Measurements from ENCODE around the gene CPNE6.

The CPNE6 gene

GRCh38 chr14:24068711-24069410, 2.5 kb upstream of the CPNE6 start:
- FAIRE-seq (no peak), DNase-seq (ENCODE audit: low spot score) (no peak)

- no peak for FAIRE-seq
- DNase-seq (ENCODE audit: low spot score) = no peak
Measured at GRCh38 chr14:24069411-24069735, 2.0 kb upstream of the CPNE6 start.

- DNase-seq (ENCODE audit: low spot score) (no peak), FAIRE-seq (no peak)
Measured at GRCh38 chr14:24070285-24071143, 848 bp upstream of the CPNE6 start.

- no peak for DNase-seq (ENCODE audit: low spot score)
- FAIRE-seq = no peak
Measured at GRCh38 chr14:24071836-24072430, 571 bp downstream of the CPNE6 start.

DNA sequence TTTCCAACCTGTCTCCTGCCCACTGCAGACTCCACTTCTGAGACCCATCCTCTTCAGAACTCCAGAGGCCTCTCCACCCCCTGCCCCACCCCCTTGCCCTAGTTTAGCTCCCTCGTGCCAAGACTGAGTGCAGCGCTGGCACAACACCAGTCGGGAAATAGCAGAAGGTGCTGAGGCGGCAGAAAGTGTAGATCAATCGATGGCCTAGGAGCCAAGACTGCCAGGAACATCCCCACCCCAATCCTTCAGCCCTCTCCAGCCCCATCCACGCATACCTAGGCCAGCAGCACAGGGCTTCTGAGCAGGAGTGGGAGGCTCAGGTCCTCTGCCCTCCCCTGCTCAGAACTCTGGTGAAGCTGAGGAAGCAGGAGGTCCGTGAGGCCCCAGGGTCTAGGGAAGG, 1.1 kb downstream of the CPNE6 start:
- no peak for DNase-seq (ENCODE audit: low spot score)
- no peak for FAIRE-seq

- no peak for DNase-seq (ENCODE audit: low spot score)
- FAIRE-seq = no peak
Measured at GRCh38 chr14:24072881-24073877, 1.8 kb downstream of the CPNE6 start.

- no peak for FAIRE-seq
- DNase-seq (ENCODE audit: low spot score) = no peak
Measured at GRCh38 chr14:24074625-24075484, 3.5 kb downstream of the CPNE6 start.

- no peak for FAIRE-seq
- no peak for DNase-seq (ENCODE audit: low spot score)
Measured at GRCh38 chr14:24075485-24076301, 4.3 kb downstream of the CPNE6 start.

GRCh38 chr14:24076302-24076601, 4.9 kb downstream of the CPNE6 start:
- DNase-seq (ENCODE audit: low spot score) (no peak), FAIRE-seq (no peak)

- DNase-seq (ENCODE audit: low spot score) = no peak
- no peak for FAIRE-seq
Measured at GRCh38 chr14:24077086-24077485, 5.7 kb downstream of the CPNE6 start.

DNA sequence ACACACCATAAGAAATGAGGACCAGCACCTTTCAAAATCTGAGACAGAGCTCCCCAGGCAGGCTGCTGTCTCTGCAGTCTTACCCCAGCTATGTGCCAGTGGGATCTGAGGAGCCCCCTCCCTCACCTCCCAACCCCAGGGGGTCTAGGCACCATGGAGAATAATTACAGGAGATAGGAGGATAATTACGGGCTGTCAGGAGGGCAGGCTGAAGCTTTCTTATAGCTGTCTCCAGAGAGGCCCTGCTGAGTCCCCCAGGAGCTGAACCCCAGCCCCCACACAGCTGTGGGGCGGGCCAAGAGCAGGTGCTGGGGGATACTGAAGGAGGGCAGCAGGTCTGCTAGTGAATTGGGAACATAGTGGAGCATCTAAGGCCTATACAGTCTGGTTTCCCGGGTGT, 6.8 kb downstream of the CPNE6 start:
- no peak for FAIRE-seq
- no peak for DNase-seq (ENCODE audit: low spot score)

- no peak for DNase-seq (ENCODE audit: low spot score)
Measured at GRCh38 chr14:24079491-24080141, 8.3 kb downstream of the CPNE6 start.

DNA sequence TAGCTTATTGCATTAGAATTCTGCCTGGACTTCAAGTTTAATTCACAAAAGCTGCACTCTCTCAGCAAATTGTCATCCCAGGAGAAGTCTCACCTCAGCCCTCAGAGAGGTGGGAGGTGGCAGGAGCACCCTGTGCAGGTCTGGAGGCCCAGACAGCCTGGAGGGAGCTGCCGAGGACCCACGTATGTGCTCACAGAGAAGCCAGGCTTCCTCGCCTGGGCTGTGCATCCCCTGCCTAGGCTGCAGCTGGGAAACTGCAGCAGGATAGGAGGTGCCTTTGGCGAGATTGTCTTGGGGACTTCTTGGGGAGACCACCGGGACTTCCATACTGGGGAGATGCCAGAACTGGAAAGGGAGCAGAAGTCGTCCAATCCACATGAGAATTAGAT, 8.8 kb downstream of the CPNE6 start:
- DNase-seq (ENCODE audit: low spot score) (no peak), FAIRE-seq (no peak)

More at GRCh38 chr14:24079491-24080141, 8.3 kb downstream of the CPNE6 start:
- FAIRE-seq = no peak

- FAIRE-seq (no peak), DNase-seq (ENCODE audit: low spot score) (no peak)
Measured at GRCh38 chr14:24080888-24081738, 9.8 kb downstream of the CPNE6 start.

DNA sequence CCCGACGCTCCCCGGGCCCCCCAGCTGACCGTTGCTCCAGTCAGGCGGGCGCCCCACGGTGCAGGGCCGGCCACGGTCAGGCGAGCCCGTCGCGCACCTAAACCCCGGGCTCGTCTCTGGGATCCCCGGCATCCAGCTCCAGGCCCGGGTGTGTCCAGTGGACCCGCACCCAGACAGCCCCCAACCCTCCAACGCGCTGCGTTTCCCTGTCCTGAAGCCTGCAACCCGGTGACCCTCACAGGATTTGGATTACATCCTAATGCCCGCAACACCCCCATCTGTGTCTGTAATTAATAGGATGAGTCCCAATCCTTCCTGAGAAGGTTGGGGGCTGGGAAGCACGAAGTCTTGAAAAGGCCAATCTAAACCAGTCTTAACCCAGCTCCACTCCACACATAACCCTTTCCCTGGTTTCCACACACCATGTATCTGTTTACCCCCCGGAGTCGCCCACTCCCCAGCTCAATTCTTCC, 10.4 kb downstream of the CPNE6 start:
- DNase-seq (ENCODE audit: low spot score) (no peak), FAIRE-seq (no peak)

DNA sequence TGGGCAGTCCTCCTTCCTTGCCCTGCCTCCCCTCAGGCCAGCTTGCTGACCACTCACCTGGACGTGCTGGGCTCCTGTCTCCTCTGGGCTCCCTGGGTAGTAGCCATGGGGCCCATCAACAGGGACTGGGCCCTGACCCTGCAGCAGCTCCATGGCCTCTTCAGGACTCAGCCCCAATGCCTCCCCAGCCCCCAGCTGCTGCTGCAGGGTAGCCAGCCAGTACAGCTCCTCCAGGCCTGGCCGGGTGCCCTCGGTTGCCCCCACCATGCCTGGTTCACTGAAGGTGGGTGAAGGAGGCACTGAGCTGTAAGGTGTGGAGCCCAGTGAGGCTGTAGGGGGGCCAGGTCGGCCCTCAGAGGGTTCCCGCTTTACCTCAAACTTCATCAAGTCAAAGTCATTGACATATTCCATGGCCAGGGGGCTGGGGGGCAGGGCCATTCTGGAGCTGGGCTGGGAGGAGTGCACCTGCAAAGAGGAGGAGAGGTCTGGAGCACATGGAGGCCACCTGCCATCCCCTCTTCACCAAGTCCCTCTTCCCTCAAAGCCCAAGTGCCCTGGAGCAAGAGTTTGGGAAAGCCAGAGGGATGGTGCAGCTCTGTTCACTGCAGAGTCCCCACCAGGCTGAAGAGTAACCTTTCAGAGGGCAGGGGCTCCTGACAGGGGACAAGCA, 11.2 kb downstream of the CPNE6 start:
- DNase-seq (ENCODE audit: low spot score) (no peak), FAIRE-seq (no peak)

DNA sequence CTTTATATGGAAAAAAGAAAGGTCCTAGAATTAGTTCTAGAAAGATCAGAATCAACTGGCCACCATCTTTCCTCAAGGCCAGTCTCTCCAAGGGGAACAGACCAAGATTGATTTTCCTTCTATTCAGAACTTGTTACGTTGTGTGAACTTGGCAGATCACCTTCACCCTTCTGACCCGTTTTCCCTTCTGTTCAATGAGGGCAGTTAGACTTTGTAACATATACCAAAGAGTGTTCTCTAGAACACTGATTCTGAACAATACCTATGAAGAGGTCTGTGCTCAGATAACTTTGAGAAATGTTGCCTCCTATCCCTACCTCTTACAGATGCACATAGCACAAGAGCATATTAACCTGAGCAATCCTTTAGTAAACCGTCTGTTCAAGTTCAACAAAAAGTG, 12.1 kb downstream of the CPNE6 start:
- no peak for FAIRE-seq

DNA sequence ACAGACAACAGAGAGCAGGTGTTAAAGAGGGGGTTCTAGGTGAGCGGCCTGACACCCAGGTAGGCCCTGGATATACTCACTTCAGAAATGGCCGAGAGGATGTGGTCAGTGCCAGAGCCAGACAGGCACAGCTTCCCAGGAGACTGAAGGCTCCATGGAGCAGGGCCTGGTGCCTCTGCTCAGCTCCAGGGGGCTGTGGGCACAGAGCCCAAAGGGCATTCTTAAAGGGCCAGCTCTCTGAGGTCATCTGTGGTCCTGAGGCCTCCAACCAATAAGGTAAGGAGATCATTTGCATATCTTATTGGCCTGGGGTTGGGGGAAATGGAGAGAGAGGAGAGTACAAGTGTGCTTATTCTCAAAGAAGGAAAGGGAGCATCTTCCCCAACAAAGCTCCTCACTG, 13.1 kb downstream of the CPNE6 start:
- DNase-seq (ENCODE audit: low spot score) (no peak), FAIRE-seq (no peak)

More for the DNA sequence above, 12.1 kb downstream of the CPNE6 start:
- DNase-seq (ENCODE audit: low spot score) = no peak
